IPS-20b (cell line): Measurements from ENCODE around the gene NPAS2.

ENCODE experiments used
- H3K27ac ChIP-seq: one replicate; pipeline ENCODE4 v1.5.1; 2013; ENCODE audit warnings: low read length
- H3K27me3 ChIP-seq: 2 replicates; pipeline ENCODE4 v1.6.1; 2013; ENCODE audit warnings: mild to moderate bottlenecking, low read length, inconsistent platforms; ENCODE audit not compliant: insufficient read depth
- H3K36me3 ChIP-seq: 2 replicates; pipeline ENCODE4 v1.6.1; 2013; ENCODE audit warnings: low read depth, mild to moderate bottlenecking, inconsistent platforms, low read length, moderate library complexity; ENCODE audit not compliant: insufficient read depth
- H3K4me1 ChIP-seq: 2 replicates; pipeline ENCODE4 v1.6.1; 2013; ENCODE audit warnings: mild to moderate bottlenecking, control low read depth, inconsistent platforms, low read length, moderate library complexity; ENCODE audit not compliant: insufficient read depth
- H3K4me3 ChIP-seq: 2 replicates; pipeline ENCODE4 v1.5.1; 2013; ENCODE audit warnings: mild to moderate bottlenecking, low read length, inconsistent platforms
- H3K9ac ChIP-seq: 2 replicates; pipeline ENCODE4 v1.6.1; 2013; ENCODE audit warnings: low read depth, mild to moderate bottlenecking, inconsistent platforms, low read length, moderate library complexity
- H3K9me3 ChIP-seq: 2 replicates; pipeline ENCODE4 v1.6.1; 2013; ENCODE audit warnings: mild to moderate bottlenecking, low read depth, low read length, inconsistent platforms; ENCODE audit not compliant: insufficient read depth

NPAS2 gene

GRCh38 chr2:100957996-100958653, 138.2 kb downstream of the NPAS2 start:
- Histone ChIP-seq H3K36me3 (no peaks in the 10 kb centered on the region), H3K27me3 (no peaks in the 10 kb centered on the region), H3K27ac (no peak overlapping the region), H3K4me1 (no peaks in the 10 kb centered on the region), H3K9ac (no peak overlapping the region), H3K9me3 (no peaks in the 10 kb centered on the region), H3K4me3 (no peak overlapping the region)

- H3K27ac ChIP-seq, result no peak overlapping the region
- H3K27me3 ChIP-seq, result no peaks in the 10 kb centered on the region
Measured at GRCh38 chr2:100959225-100959880, 139.4 kb downstream of the NPAS2 start.

GRCh38 chr2:100960688-100961087, 140.7 kb downstream of the NPAS2 start:
- no peaks in the 10 kb centered on the region for H3K36me3 ChIP-seq
- no peaks in the 10 kb centered on the region for H3K4me1 ChIP-seq
- H3K9me3 ChIP-seq, result no peaks in the 10 kb centered on the region
- no peak overlapping the region for H3K27ac ChIP-seq
- H3K9ac ChIP-seq, result no peak overlapping the region
- no peak overlapping the region for H3K4me3 ChIP-seq
- no peaks in the 10 kb centered on the region for H3K27me3 ChIP-seq

More at GRCh38 chr2:100959225-100959880, 139.4 kb downstream of the NPAS2 start:
- H3K36me3 ChIP-seq, result no peaks in the 10 kb centered on the region
- H3K9me3 ChIP-seq, result no peaks in the 10 kb centered on the region
- H3K9ac ChIP-seq, result no peak overlapping the region
- H3K4me3 ChIP-seq, result no peak overlapping the region
- no peaks in the 10 kb centered on the region for H3K4me1 ChIP-seq

GRCh38 chr2:100962366-100963025, 142.6 kb downstream of the NPAS2 start:
- Histone ChIP-seq H3K4me1 (no peaks in the 10 kb centered on the region), H3K9me3 (no peaks in the 10 kb centered on the region), H3K27me3 (no peaks in the 10 kb centered on the region), H3K27ac (no peak overlapping the region), H3K9ac (no peak overlapping the region), H3K4me3 (no peak overlapping the region), H3K36me3 (no peaks in the 10 kb centered on the region)

GRCh38 chr2:100963026-100963375, 143.1 kb downstream of the NPAS2 start:
- H3K36me3 ChIP-seq, result no peaks in the 10 kb centered on the region
- no peaks in the 10 kb centered on the region for H3K27me3 ChIP-seq

GRCh38 chr2:100964222-100964621, 144.3 kb downstream of the NPAS2 start:
- H3K4me3 ChIP-seq, result no peak overlapping the region
- H3K9ac ChIP-seq, result no peak overlapping the region
- no peak overlapping the region for H3K27ac ChIP-seq
- no peaks in the 10 kb centered on the region for H3K27me3 ChIP-seq
- H3K36me3 ChIP-seq, result no peaks in the 10 kb centered on the region
- no peaks in the 10 kb centered on the region for H3K4me1 ChIP-seq
- H3K9me3 ChIP-seq, result no peaks in the 10 kb centered on the region

More at GRCh38 chr2:100963026-100963375, 143.1 kb downstream of the NPAS2 start:
- Histone ChIP-seq H3K4me3 (no peak overlapping the region), H3K4me1 (no peaks in the 10 kb centered on the region), H3K27ac (no peak overlapping the region), H3K9me3 (no peaks in the 10 kb centered on the region), H3K9ac (no peak overlapping the region)

- H3K36me3 ChIP-seq, result no peaks in the 10 kb centered on the region
- no peak overlapping the region for H3K4me3 ChIP-seq
- H3K27ac ChIP-seq, result no peak overlapping the region
- no peaks in the 10 kb centered on the region for H3K4me1 ChIP-seq
- no peaks in the 10 kb centered on the region for H3K27me3 ChIP-seq
- H3K9me3 ChIP-seq, result no peaks in the 10 kb centered on the region
- H3K9ac ChIP-seq, result no peak overlapping the region
Measured at GRCh38 chr2:100964681-100965169, 144.8 kb downstream of the NPAS2 start.

- Histone ChIP-seq H3K36me3 (no peaks in the 10 kb centered on the region), H3K4me3 (no peak overlapping the region), H3K27me3 (no peaks in the 10 kb centered on the region), H3K27ac (no peak overlapping the region), H3K9ac (no peak overlapping the region), H3K4me1 (no peaks in the 10 kb centered on the region), H3K9me3 (no peaks in the 10 kb centered on the region)
Measured at GRCh38 chr2:100965596-100965995, 145.7 kb downstream of the NPAS2 start.

GRCh38 chr2:100967716-100968115, 147.8 kb downstream of the NPAS2 start:
- H3K36me3 ChIP-seq, result no peaks in the 10 kb centered on the region
- no peaks in the 10 kb centered on the region for H3K27me3 ChIP-seq
- no peaks in the 10 kb centered on the region for H3K9me3 ChIP-seq
- H3K4me1 ChIP-seq, result no peaks in the 10 kb centered on the region
- H3K4me3 ChIP-seq, result no peak overlapping the region
- H3K27ac ChIP-seq, result no peak overlapping the region
- no peak overlapping the region for H3K9ac ChIP-seq

- Histone ChIP-seq H3K4me3 (no peak overlapping the region), H3K9me3 (no peaks in the 10 kb centered on the region), H3K4me1 (no peaks in the 10 kb centered on the region), H3K27me3 (no peaks in the 10 kb centered on the region), H3K27ac (no peak overlapping the region), H3K36me3 (no peaks in the 10 kb centered on the region), H3K9ac (no peak overlapping the region)
Measured at GRCh38 chr2:100968146-100969145, 148.5 kb downstream of the NPAS2 start.

GRCh38 chr2:100969998-100970397, 150.1 kb downstream of the NPAS2 start:
- H3K9me3 ChIP-seq, result no peaks in the 10 kb centered on the region
- H3K4me1 ChIP-seq, result no peaks in the 10 kb centered on the region
- no peak overlapping the region for H3K27ac ChIP-seq
- no peaks in the 10 kb centered on the region for H3K27me3 ChIP-seq
- no peaks in the 10 kb centered on the region for H3K36me3 ChIP-seq
- H3K4me3 ChIP-seq, result no peak overlapping the region
- H3K9ac ChIP-seq, result no peak overlapping the region
